CD4-positive, alpha-beta T cell treated with Interleukin-15 for 4 hours (primary cell): ENCODE results near the gene IST1.
"Not testable (repeated sequence)": the region's sequence is repeated elsewhere in the genome, so short reads cannot be mapped to it uniquely, and the experiment has no call there.

Experiments
- DNase-seq: peaks from one replicate; pipeline ENCODE4 v3.0.0-alpha.2; 2020; ENCODE audit warnings: low spot score

Gene IST1

DNA sequence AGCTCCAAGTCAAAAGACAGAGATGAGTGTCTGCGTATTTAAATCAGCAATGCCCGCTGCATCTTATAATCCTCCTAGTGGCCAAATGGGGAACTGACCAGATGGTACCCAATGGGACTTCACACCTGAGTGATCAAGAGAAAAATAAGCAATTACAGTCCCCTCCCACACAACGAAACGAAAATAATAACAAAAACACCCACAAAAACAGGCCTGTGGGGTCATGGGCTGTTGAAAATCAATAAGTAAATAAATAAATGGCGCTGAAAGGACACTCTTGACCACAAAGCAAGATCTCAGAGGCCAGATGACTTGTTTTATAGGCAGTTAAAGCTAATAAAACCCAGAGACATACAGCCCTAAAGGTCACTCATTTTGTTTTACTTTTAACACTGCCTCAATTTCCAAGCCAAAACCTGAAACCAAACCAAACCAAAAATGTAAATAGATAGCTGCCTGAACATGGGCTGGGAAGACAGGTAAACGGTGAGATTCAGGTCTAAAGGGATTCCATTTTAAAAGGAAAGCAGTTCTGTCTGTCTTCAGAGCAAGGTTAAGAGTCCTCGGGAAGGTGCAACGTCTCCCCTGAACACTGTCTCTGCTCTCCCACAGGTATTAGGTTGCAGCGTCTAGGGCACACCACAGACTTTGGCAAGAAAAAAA lies 12.7 kb upstream of the IST1 start:
- peak; percentile 91 for DNase-seq

DNA sequence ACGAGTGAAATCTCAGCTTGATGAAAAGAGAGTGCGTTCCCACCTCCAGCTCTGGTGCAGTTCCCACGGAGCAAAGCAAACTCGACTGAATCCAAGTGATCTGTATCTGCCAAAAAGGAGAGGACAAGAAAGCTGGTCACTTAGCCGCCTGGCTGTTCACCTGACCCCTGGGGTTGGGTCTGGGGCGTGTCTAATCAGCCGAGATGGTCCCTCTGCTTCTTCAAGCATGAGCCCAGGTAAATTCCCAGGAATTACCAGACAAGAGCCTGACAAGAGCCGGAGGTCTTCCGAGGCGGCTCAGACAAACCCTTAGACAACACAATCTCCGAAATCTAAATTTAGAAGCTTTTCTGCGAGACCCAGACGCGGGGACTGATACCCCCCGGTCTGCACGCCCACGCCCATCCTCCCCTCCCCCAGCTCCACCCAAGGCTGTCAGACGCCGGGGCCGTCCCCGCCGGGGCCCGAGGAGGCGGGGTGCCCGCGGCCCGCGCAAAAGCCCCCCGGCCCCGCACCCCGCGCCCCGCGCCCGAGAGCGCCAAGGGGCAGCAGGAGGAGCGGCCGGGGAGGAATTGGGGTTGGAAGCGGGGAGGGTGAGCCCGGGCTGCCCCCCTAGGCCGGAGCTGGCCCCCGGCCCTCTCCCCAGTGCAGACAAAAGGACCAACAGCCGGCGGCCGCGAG lies 12.0 kb upstream of the IST1 start:
- DNase-seq = peak; percentile 49

- peak; percentile 61 for DNase-seq
Measured at GRCh38 chr16:71883849-71884638, 11.3 kb upstream of the IST1 start, which contains the start of gene ZNF821. Gene ZNF821 (minus strand): TSS chr16:71884182. CDS start chr16:71879946, 4,236 bp downstream.

DNA sequence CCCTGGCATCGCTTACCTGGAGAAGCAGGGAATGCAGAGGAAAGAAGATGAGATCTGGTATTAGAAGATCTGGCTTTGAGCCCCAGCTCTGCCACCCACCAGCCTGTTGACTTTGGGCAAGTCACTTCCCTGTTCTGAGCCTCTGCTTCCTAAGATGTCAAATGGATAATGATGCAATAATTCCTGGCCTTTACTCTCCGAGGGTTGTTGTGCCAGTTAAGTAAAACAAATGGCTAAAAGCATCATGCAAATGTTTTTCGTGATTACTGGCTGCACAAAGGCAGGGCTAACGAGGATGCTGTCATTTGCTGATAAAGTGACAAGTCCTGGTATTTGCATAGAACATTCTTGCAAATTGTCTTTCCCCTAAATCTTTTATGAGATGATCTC lies 10.1 kb upstream of the IST1 start:
- no peak for DNase-seq

DNA sequence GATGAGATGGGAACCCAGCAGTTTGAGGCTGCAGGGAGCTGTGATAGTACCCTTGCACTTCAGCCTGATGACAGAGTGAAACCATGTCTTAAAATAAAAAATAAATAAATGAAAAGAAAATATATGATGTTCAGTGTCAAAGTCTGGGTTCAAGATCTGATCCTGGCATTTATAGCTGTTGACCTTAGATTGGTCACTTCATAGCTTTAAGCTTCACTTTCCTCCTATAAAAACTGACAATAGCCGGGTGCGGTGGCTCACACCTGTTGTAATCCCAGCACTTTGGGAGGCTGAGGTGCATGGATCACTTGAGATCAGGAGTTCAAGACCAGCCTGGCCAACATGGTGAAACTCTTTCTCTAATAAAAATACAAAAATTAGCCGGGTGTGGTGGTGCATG lies 6.2 kb upstream of the IST1 start:
- no peak for DNase-seq

GRCh38 chr16:71893888-71894228 lies 1.5 kb upstream of the IST1 start:
- DNase-seq = no peak

DNA sequence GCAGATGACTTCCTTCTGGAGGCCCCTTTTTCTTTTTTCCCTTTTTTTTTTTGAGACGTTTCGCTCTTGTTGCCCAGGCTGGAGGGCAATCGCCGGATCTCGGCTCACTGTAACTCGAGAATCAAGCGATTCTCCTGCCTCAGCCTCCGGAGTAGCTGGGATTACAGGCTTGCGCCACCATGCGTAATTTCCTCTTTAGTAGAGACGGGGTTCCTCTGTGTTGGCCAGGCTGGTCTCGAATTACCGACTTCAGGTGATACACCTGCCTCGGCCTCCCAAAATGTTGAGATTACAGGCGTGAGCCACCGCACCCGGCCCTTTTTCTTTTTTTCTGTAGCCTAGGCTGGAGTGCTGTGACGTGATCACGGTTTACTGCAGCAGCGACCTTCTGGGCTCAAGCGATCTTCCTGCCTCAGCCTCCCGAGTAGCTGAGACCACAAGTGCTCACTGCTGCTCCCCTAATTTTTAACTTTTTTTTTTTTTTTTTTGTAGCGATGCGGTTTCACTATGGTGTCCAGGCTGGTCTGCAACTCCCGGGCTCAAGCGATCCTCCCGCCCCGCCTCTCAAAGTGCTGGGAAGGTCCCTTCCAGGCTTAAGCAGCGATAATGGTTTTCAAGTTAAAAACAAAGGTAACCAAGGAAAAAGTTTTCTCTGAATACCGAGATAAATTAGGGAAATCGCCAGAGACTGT lies 956 bp upstream of the IST1 start:
- peak; percentile 42 for DNase-seq

DNA sequence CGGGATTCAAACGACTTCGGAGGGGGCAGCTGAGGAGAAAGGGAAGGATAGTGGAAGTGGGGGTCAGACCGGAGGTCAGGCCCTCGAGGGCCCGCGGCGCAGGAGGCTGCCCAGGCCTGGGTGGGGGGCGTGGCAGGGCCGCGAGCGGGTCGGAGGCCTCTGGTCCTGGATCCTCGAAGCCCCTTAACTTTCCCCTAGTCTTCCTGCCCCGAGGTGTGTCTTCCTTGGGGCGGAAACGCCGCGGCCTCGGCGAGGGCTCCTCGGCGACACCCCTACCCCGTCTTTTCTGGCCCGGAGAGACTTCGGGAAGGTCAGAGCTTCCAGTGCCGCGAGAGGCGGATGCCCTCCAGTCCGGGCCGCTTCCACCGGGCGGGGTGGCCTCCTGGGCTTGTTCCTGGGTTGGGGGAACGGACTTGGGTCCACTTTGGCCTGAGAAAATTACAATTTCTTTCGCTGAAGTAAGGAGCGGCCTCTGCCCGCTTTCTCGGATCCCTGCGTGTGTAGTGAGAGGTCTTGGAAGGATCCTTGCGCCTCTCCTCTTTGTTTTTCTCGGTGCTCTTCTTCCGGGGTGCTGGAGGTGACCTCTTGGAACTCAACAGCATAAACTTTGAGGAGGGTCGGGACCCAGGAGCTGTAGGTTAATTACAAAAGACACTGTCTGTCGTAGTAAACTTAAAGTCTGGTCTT lies 491 bp downstream of the IST1 start:
- DNase-seq = peak; percentile 19

DNA sequence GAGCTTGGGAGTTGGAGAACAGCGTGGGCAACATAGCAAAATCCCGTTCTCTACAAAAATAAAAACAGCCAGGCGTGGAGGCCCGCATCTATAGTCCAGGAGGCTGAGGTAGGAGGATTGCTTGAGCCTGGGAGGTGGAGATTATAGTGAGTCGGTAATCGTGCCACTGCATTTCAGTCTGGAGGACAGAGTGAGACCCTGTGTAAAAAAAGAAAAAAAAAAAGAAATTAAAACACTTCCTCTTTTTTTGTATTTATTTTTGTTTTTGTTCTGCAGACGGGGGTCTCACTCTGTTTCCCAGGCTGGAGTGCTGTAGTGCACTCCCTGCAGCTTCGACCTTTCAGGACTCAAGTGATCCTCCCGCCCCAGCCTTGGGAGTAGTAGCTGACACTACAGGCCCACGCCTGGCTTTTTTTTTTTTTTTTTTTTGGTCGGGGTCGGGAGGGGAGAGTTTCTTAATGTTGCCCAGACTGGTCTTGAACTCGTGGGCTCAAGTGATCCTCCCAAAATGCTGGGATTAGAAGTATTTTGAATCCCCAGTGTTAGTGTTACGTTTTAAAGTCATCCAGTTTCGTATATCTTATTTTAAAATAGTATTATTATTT lies 1.5 kb downstream of the IST1 start:
- no peak for DNase-seq

DNA sequence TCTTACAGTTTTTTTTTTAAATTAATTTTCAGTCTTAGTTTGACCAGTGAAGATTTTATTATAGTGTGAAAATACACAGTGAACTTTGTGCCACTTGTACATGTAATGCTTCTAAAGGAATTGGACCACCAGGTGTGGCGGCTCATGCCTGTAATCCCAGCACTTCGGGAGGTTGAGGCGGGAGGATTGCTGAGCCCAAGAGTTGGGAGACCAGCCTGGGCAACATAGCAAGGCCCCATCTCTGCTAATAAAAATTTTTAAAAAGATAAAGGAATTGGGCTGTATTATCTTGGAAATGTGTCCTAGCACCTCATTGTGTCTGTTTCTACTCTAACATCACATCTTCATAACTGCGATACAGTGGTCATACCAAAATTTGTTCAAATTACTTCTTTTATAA lies 3.8 kb downstream of the IST1 start:
- no peak for DNase-seq

DNA sequence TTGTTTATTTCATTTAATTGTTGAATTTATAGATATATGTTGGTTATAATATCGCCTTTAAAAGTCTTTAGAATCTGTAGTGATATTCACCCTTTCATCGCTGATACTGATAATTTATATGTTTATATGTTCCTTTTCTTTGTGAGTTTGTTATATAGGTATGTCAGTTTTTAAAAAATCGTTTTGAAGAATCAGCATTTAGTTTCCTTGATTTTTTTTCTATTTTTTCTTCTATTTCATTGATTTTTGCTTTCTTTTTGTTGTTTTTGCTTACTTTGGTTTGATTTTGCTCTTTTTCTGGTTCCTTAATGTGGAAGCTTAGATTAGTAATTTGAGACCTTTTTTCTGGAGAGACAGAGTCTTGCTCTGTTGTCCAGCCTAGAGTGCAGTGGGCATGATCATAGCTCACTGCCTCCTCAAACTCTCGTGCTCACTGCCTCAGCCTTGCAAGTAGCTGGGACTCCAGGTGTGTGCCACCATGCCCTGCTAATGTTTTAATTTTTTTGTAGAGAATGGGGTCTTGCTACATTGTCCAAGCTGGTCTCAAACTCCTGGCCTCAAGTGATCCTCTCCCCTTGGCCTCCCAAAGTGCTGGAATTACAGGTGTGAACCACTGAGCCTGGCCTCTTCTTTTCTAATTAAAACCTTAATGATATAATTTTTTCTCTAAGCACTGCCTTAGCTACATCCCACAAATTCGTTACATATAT lies 7.5 kb downstream of the IST1 start:
- DNase-seq = no peak

- no peak for DNase-seq
Measured at GRCh38 chr16:71903608-71904007, 8.3 kb downstream of the IST1 start.

- no peak for DNase-seq
Measured at GRCh38 chr16:71904239-71904638, 8.9 kb downstream of the IST1 start.

GRCh38 chr16:71905765-71906164 lies 10.4 kb downstream of the IST1 start:
- DNase-seq = not testable (repeated sequence)

GRCh38 chr16:71911121-71911520 lies 15.8 kb downstream of the IST1 start:
- no peak for DNase-seq

GRCh38 chr16:71912534-71913275 lies 17.4 kb downstream of the IST1 start:
- no peak for DNase-seq

GRCh38 chr16:71914802-71915201 lies 19.5 kb downstream of the IST1 start:
- DNase-seq = no peak

GRCh38 chr16:71915350-71915749 lies 20.0 kb downstream of the IST1 start:
- no peak for DNase-seq

GRCh38 chr16:71916397-71916920 lies 21.1 kb downstream of the IST1 start:
- DNase-seq = no peak

DNA sequence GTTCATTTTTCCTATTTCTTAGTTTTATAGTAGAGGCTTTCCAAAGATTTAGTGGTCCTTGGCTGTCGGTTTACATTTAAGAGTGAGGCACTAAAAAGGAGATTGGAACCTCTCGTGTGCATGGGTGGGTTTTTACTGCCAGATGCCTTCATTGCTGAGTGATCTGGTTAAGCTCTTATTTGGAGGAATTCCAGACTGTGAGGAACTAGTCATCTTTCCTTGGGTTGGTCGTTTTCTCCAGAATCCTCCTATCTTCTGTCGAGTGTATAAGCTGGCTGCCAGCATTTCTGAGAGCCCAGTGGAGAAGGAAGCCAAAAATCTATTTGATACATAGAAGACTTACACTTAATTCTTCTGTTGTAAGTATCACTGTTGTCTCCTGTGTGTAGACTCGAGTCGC lies 22.6 kb downstream of the IST1 start:
- DNase-seq = no peak
